GM12891 (cell line): ENCODE results near the gene GDPD3.

Source experiments
- POLR2A ChIP-seq: IDR thresholded peaks from 2 replicates; pipeline ENCODE4 v1.6.1; 2011; ENCODE audit warnings: low read depth, low read length, control low read depth
- POLR2AphosphoS5 ChIP-seq: IDR thresholded peaks from 2 replicates; pipeline ENCODE4 v1.6.1; 2011; ENCODE audit warnings: low read depth, low read length, control low read depth
- SPI1 ChIP-seq: IDR thresholded peaks from 2 replicates; pipeline ENCODE4 v1.6.1; 2011; ENCODE audit warnings: low read depth, low read length, control low read depth
- TAF1 ChIP-seq: IDR thresholded peaks from 2 replicates; pipeline ENCODE4 v1.6.1; 2011; ENCODE audit warnings: low read depth, low read length, control low read depth

- TF ChIP-seq POLR2AphosphoS5 = no peak
- no peak for TF ChIP-seq POLR2A
- TF ChIP-seq TAF1 = no peak
- no peak for TF ChIP-seq SPI1
Observed at GRCh38 chr16:30152517-30152916, 39.2 kb upstream of the GDPD3 start.
